Left renal cortex interstitium (tissue), 4 donors: Measurements from ENCODE around the gene DENND1A. TPM values are rescaled to one million over a fixed set of nuclear protein-coding genes. Genes with fewer than 3 reads are reported as not detected.
"Not testable (repeated sequence)": the region's sequence is repeated elsewhere in the genome, so short reads cannot be mapped to it uniquely, and the experiment has no call there.

Experiments
- DNase-seq, 4 donors: peaks; one replicate each; pipeline ENCODE4 v3.0.0-alpha.2; 2013; ENCODE audit warnings: low read depth in 4 of 4, low spot score in 2 of 4, missing footprints in 1 of 4
- polyA plus RNA-seq, 4 donors: library from polyadenylated mRNA; unstranded; fragments of 120-200 nt; gene quantifications; one replicate each; pipeline ENCODE4 v1.2.1, GENCODE V29; 2013; ENCODE audit not compliant: insufficient read length in 4 of 4

DENND1A gene
- polyA plus RNA-seq, 4 donors, result 19.1 to 24.5 (median 22.8) TPM

DNA sequence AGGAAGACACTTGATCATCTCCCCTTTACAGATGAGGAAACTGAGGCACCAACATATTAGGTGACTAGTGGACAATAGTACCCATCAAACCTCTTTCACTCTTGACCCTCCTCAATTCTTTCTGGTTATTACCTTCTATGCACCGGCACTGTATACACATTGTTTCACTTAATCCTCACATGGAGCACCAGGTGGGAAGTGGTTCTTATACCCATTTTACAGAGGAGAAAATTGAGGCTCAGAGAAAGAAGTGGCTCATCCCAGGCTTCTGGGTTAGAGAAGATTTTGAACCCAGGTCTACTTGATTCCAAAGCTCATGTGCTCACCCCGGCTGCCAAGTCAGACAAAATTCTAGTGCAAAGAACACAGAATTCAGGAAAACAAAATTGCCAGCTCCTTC lies 17.4 kb upstream of the DENND1A start:
- no peak for DNase-seq

DNA sequence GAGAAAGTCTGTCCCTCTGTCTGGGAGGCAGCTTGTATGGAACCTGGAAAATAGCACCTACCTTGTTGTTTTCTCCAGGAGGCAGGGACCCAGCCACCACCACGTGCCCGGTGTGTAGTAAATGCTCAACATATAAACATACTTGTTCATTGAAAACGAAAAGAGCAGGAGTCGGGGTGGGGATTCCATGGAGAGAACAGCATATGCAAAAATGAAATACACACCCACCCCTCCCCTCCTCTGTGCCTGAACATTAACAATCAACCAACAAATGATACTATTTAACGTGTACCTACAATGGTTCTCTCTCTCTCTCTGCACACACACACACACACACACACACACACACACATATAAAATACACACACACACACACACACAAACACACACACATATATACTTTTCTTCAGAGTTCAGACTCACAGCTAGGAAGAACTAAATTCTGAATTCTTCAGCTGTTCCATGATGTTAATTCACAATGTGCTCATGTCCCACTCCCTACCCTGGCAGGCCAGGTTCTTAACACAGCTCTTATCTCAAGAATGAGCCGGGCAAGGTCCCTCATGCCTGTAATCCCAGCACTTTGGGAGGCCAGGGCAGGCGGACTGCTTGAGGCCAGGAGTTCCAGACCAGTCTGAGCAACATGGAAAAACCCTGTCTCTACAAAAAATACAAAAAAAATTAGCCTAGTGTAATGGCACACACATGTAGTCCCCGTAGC lies 16.3 kb upstream of the DENND1A start:
- DNase-seq, result no peak

DNA sequence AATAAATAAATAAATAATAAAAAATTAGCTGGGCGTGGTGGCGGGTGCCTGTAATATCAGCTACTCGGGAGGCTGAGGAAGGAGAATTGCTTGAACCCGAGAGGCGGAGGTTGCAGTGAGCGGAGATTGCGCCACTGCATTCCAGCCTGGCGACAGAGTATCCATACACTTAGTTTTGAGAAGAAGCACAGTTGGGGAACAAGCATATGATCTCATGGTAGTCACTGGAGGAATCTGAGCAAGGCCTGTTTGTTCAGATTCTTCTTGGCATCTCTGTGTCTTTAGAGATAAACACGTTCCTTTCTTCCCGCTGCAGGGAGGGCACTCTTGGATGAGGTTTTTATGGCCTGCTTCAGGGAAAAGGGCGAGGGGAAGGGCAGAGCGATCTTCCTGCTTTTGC lies 15.6 kb upstream of the DENND1A start:
- no peak for DNase-seq

DNA sequence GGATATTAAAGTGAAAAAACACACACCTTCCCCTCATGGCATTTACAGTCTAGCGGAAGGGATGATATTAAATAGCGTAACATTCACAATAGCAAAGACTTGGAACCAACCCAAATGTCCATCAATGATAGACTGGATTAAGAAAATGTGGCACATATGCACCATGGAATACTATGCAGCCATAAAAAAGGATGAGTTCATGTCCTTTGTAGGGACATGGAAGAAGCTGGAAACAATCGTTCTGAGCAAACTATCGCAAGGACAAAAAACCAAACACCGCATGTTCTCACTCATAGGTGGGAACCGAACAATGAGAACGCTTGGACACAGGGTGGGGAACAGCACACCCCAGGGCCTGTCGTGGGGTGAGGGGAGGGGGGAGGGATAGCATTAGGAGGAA lies 14.5 kb upstream of the DENND1A start:
- not testable (repeated sequence) for DNase-seq

DNA sequence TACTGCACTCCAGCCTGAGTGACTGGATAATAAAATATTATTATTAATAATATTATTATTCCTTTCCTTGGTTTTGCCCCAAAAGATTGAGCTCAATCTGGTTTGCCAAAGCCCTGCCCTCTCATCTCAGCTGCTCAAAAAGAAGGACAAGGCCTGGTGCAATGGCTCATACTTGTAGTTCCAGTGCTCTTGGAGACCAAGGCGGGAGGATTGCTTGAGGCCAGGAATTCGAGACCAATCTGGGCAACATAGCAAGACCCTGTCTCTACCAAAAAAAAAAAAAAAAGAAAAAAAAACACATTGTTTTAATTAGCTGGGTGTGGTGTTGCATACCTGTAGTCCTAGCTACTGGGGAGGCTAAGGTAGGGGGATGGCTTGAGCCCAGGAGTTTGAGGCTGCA lies 13.7 kb upstream of the DENND1A start:
- no peak for DNase-seq

DNA sequence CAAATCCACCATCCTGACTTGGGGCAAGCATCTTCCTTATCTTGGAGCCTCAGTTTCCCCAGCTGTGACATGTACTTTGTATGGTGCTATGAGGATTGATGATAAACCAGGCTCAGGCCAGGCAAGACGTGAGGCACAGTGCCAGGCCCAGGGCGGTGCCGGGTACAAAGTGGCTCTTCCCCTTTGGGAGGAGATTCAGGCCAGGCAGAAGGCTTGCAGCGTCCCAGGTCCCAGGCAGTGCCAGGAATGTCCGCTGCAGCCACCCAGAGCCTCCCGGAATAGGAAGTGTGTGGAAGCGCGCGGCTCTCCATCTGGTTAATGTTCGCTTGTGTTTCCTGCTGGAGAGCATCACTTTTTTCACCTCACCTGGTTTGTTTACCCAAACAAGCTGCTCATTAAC lies 12.6 kb upstream of the DENND1A start:
- DNase-seq, result no peak

DNA sequence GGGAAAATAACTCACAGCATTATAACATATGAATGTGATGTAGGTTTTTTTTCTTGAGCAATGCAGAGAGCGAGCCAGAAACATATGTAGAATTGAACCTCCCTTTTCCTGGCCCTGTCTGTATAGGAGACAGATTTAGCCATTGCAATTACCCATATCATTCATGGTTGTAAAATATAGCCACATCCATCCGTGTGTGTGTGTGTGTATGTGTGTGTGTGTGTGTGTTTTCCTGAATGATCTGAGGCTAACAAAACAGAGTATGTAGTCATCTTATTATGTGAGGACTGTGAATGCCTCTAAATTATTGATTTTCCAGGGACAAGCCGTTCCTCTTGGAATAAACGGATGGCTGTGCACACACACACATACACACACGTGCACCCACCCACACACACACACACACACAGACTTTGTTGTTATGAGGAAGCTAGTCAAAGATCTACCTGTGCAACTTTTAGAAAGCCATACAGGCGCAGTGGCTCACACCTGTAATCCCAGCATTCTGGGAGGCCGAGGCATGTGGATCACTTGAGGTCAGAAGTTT lies 11.7 kb upstream of the DENND1A start:
- DNase-seq, result peak in 1 of 4 donors; percentile 35

DNA sequence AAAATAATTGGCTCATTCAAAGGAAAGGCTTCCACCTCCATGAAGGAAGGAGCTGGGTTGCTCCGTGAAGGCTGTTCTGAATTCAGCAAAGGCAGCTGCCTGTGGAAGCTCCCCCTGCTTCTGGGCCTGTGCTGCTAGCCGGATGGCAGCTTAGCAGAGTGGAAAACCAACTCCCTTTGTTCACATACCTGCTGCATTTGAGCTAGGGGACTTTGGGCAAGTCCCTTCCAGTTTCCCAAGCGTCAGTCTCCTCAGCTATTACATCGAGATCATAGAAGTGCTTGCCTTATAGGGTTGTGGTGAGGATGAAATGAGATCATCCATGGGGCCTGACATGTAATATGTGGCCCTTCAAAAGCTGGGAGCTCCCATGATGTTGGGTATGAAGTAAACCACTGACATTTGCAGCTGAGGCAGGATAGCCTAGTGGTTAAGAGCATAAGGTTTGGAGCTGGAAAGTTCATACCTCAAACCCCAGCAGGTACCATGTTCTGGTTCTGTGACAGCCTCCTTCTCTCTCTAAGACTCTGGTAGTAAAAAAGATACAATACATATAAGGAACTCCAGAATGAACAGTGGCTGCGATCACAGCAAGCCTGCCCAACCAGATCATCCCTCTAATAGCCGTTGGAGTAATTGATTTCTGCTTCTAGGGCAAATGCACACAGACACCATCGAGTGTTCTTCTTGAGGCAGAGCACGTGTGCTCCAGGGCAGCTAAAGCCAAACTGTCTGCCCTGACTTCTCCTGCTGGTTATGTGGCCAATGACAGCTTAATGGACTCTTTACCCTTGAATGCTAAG lies 11.0 kb upstream of the DENND1A start:
- no peak for DNase-seq

DNA sequence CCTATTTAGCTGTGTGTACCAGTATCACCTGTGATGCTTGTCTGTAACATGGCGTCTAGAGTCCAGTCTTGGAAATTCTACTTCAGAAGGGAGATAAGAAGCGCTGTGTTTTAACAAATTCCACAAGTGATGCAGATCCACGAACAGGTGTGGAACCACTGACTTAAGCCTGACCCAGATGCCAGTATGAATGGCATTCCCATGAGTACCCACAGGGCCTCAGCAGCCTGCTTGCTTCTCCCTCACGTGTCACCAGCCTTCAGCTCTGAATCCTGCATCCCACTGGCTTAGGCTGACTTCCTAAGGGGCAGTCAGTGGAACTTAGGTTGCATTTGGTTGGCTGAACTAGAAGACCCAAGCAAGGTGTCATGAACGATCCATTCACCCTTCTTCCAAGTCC lies 8.5 kb upstream of the DENND1A start:
- no peak for DNase-seq

DNA sequence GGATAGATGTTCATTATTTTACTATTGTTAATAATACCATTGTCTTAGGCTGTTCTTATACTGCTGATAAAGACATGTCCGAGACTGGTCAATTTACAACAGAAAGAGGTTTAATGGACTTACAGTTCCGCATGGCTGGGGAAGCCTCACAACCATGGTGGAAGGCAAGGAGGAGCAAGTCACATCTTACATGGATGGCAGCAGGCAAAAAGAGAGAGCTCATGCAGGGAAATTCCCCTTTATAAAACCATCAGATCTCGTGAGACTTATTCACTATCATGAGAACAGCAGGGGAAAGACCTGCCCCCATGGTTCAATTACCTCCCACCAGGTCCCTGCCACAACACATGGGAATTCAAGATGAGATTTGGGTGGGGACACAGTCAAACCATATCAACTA lies 6.6 kb upstream of the DENND1A start:
- not testable (repeated sequence) for DNase-seq

DNA sequence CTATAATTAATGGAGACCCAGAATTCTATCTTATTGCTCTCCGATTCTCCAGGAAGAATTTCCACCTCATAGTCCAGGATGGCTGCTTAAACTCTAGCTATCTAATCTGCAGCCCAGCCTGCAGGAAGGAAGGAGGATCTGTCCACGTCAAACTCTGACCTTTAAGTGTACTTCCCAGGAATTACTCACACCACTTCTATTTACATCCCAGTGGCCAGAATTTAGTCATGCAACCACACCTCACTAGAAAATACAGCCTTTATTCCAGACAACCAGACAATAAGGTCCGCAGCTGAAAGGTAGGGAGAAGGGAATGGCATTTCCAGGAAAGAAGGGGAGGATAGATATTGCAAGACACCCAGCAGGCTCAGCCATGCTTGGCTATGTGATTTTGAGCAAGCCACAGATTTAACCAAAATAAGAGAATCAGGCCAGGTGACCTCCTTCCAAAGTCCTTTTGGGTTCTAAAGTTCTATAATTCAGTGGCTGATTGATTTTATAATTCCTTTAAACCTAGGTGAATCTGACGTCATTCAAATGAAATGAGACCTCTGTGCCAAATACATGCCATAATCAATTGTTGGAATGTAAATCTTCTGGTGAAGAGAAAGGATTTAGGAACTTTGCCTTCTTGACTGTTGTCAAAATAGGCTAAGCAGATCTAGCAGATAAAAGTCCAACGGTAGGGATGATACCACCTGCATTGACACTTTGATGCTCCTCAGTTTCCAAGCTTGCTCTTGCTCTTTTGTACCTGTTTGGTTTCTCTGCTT lies 3.7 kb upstream of the DENND1A start:
- DNase-seq, result no peak

DNA sequence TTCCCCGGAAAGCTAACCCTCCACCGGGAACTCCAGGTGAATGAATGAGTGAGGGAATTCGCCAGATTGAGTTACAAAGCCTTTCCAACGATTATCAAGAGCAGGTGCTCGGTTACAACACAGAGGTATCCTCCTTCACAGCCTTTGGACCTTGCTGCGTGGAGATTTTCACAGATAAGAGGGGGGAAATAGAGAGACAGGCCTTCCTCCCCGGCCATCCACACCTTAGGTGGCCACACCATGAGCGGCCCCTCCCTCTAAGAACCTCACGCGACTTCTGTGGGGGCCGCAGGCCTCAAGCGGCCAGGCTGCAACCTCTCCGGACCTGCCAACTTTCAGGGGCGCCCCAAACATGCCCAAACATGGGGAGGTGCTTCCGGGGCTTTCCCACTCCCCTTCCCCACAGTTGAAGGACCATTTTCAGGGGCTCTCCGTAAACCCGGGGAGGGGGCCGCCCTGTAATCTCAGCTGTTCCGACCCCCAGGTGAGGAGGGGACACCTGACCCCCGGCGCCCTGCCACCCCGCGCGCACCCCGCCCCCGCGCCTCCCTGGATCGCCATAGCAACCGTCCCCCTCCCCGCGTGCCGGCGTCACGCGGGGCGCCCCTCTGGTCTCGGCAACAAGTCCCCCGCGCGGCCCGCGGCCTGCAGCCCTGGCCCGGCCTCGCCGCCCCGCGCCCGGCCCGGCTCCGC lies 603 bp downstream of the DENND1A start:
- DNase-seq, result no peak

DNA sequence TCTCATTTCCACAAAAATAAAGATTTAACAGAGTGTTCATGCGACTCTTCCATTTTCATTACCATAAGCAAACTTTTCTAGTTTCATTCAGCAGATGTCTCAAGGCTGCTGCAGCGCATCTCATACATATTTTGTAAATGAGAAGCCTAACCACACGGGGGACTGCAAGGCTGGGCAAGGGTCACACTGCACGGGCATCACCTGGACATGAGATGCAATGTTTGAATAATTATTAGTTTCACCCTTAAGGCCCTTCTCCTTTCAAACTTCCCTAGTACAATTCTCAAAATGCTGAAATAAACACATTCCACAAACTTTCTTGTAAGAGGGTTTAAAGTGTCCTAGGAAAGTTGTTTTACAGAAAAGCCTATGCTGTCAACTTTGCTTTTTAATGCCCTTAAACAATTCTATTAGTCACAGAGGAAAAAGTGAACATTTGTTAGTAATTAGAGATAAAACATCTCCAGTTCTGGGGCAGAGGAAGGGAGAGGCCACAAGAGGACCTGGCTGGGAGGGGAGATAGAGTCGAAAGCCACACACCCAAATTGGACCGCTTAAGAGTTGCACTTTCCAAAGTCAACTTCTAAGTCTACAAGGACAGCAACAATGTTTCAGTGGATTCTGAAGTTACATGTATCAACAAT lies 1.3 kb downstream of the DENND1A start:
- no peak for DNase-seq

DNA sequence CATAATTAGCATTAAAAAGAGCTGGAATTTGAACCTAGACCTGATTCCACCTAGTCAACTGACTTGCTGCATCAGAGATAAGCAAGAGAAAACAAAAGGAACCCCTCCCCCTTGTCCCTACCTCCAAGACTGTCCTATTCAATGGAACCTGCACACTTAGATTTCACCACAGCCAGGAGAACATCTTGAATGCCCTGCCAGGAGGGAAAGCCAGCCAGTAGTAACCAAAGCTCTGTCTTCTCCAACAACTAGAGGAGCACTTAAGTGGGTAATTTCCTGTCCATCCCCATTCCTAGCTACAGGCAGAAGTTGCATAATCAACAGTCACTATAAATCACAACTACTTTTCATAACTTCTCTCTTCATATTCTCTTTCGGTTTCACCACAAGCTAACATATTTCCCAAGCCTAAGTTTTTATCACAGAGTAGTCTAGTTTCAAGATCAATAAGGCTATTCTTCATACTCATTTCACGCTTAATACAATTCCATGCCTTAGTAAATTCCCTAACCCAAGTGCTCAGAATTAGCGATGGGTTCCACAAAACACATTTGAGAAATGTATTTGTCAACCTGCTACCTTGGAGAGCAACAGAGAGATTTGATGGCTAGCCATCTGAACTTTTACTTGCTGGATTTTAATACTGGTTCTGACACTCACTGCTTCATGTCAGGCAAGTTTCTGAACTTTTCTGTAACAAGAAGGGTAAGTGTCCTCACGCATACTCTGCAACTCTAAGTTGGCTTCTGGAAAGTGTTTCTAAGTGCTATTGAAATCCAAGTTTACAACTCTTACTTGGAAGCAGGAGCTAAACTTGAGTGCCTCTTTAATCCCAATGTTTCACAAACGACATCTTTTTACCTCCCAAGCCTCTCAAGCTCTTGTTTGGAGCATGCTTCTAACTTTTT lies 2.0 kb downstream of the DENND1A start:
- DNase-seq, result no peak

DNA sequence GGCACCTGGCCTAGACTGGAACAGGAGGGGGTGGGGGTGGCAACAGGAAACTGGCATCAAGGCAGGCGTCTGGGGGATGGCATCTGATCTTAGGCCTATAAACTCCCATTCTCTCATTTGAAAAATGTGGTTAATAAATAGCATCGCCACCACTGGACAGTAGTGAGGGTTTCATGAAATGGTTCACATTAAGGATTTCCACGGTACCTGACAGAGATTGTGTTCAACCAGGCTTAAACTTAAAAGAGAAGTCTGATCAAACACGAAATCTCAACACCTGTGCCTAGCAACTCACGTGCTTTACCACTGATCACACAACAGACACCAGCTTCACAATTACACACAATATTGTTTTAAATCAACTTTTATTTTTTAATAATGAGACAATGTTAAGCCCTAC lies 3.0 kb downstream of the DENND1A start:
- DNase-seq, result no peak

DNA sequence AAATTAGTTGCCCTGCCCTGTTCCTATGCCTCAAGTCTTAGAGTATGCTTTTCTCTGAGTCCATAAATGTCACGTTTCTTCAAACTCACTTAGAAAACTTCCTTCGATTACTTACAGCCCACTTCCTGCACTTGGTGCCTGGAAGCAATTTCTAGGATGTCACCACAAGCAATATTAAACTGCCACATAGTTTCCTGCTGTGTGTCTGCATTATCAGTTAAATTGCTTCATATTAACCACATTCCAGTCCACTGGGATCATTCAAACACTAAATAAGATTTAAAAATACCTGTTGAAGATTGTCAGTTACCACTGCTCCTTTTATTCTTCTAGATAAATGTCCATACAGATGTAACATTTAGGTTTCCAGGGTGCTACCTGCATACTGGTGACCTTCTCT lies 4.1 kb downstream of the DENND1A start:
- DNase-seq, result no peak

DNA sequence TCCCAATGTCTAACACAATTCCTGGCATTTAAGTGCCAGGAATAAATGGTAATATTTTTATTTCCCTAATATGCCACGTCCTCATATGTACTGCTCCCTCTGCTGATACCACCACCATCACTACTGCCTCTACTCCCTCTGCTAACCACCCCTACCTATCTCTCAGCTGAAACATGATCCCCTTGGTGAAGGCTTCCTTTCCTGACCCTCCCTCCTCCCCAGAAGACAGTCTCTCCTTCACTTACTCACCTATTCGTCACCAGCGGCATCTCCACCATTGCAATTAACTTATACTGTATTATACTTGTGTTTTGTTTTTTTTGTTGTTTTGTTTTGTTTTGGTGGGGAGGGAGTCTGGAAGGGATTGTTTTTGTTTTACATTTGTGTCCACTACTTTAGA lies 4.8 kb downstream of the DENND1A start:
- no peak for DNase-seq

DNA sequence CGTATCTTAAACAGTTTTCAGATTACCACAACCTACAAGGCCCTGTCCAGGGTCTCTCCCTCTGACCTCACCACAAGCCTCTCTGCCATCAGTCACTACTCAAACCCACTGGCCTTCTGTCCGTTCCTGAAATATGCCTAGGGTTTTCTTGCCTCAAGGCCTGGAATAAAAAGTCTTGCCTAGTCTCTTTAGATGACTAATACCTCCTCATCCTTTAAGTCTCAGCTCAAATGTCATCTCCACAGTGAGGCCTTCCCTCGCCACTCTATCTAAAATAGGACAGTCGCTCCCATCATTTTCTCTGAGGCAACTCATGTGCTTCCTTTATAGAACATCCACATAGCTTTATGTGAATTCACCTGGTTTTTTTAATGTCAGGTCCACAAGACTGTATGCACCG lies 5.2 kb downstream of the DENND1A start:
- no peak for DNase-seq

DNA sequence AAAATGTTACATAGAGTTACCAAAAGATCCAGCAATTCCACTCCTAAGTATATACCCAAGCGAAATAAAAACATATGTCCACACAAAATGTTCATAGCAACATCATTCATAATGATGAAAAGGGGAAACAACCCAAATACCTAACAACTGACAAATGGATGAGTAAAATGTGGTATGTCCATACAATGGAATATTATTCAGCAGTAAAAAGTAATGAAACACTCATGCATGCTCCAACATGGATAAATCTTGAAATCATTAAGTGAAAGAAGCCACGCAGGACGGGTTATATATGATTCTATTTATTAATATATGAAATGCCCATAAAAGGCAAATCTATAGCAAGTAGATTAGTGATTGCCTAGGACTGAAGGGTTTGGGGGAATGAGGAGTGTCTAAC lies 6.0 kb downstream of the DENND1A start:
- no peak for DNase-seq
